Body of pancreas (tissue), 4 donors: ENCODE data around the gene FLACC1.
"Not testable (repeated sequence)": the region's sequence is repeated elsewhere in the genome, so short reads cannot be mapped to it uniquely, and the experiment has no call there.

Source experiments
- POLR2A ChIP-seq, 3 donors: fragments of 450-650 bp; IDR thresholded peaks; one replicate each; pipeline ENCODE4 v1.6.1; 2016; ENCODE audit warnings: antibody characterized with exemption in 3 of 3, mild to moderate bottlenecking in 2 of 3
- TF ChIP-seq, protein P1 (sequence below), 7 experiments: fragments of 450-650 bp in 4 of 7; fragments of 200-600 bp in 3 of 7; sonication (generic) in 3 of 7; IDR thresholded peaks; one replicate each; pipeline ENCODE4 v1.5.1; 2016 to 2019; ENCODE audit warnings: antibody characterized with exemption in 7 of 7

DNA sequence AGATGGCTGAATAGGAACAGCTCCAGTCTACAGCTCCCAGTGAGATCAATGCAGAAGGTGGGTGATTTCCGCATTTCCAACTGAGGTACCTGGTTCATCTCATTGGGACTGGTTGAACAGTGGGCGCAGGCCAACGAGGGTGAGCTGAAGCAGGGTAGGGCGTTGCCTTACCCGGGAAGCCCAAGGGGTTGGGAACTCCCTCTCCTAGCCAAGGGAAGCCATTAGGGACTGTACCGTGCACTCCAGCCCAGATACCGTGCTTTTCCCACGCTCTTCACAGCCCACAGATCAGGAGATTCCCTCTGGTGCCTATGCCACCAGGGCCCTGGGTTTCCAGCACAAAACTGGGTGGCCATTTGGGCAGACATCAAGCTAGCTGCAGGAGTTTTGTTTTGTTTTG lies 12.2 kb upstream of the FLACC1 start:
- TF ChIP-seq, protein P1, sequence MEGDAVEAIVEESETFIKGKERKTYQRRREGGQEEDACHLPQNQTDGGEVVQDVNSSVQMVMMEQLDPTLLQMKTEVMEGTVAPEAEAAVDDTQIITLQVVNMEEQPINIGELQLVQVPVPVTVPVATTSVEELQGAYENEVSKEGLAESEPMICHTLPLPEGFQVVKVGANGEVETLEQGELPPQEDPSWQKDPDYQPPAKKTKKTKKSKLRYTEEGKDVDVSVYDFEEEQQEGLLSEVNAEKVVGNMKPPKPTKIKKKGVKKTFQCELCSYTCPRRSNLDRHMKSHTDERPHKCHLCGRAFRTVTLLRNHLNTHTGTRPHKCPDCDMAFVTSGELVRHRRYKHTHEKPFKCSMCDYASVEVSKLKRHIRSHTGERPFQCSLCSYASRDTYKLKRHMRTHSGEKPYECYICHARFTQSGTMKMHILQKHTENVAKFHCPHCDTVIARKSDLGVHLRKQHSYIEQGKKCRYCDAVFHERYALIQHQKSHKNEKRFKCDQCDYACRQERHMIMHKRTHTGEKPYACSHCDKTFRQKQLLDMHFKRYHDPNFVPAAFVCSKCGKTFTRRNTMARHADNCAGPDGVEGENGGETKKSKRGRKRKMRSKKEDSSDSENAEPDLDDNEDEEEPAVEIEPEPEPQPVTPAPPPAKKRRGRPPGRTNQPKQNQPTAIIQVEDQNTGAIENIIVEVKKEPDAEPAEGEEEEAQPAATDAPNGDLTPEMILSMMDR (IDR thresholded peaks at IDR 0.05), result not testable (repeated sequence)
- TF ChIP-seq POLR2A (IDR thresholded peaks at IDR 0.05), result not testable (repeated sequence)
